Measurements from ENCODE around the gene HEXIM2.
"Not testable (repeated sequence)": the region's sequence is repeated elsewhere in the genome, so short reads cannot be mapped to it uniquely, and the experiment has no call there.

The HEXIM2 gene

GRCh38 chr17:45201457-45201856 lies 39.8 kb downstream of the HEXIM2 start:
- Mint-ChIP-seq H3K9me3 (no peaks in the 10 kb centered on the region), H3K27ac (ENCODE audit: low read depth) (no peak overlapping the region), H3K27me3 (no peaks in the 10 kb centered on the region), H3K36me3 (ENCODE audit: insufficient read depth) (peaks cover 1% of the 10 kb centered on the region), H3K4me1 (no peaks in the 10 kb centered on the region), H3K4me3 (no peak overlapping the region)
- no peak for ATAC-seq (replicated peaks; ENCODE audit: extremely low read depth, poor library complexity, severe bottlenecking)
- no peak for DNase-seq (ENCODE audit: low spot score in 2 of 2)

- H3K27ac Mint-ChIP-seq (ENCODE audit: low read depth); H3K36me3 Mint-ChIP-seq (ENCODE audit: insufficient read depth); H3K27me3 Mint-ChIP-seq; H3K4me1 Mint-ChIP-seq; ATAC-seq (replicated peaks; ENCODE audit: extremely low read depth, poor library complexity, severe bottlenecking); H3K4me3 Mint-ChIP-seq; H3K9me3 Mint-ChIP-seq; DNase-seq (ENCODE audit: low spot score in 2 of 2): not testable (repeated sequence)
Measured at GRCh38 chr17:45201880-45202279, 40.2 kb downstream of the HEXIM2 start.

- Mint-ChIP-seq H3K27ac (ENCODE audit: low read depth) (peak overlapping the region; percentile 22), H3K4me3 (peak overlapping the region; percentile 79), H3K9me3 (no peaks in the 10 kb centered on the region), H3K4me1 (peaks cover 41% of the 10 kb centered on the region), H3K27me3 (no peaks in the 10 kb centered on the region), H3K36me3 (ENCODE audit: insufficient read depth) (peaks cover 31% of the 10 kb centered on the region)
- DNase-seq (ENCODE audit: low spot score in 2 of 2) (peak; percentile 77 to 93), ATAC-seq (replicated peaks; ENCODE audit: extremely low read depth, poor library complexity, severe bottlenecking) (no peak)
Measured at GRCh38 chr17:45218895-45219661, 57.4 kb downstream of the HEXIM2 start.
